ENCODE data around the gene FOXJ3. TPM values are rescaled to one million over a fixed set of nuclear protein-coding genes. Genes with fewer than 3 reads are reported as not detected.

The FOXJ3 gene
- total and polyA plus RNA-seq, 2 of the 8 experiments (the other 6 are each of a cell fraction or from before 2014, with no cell fraction given) = 48.6 to 51.9 TPM

DNA sequence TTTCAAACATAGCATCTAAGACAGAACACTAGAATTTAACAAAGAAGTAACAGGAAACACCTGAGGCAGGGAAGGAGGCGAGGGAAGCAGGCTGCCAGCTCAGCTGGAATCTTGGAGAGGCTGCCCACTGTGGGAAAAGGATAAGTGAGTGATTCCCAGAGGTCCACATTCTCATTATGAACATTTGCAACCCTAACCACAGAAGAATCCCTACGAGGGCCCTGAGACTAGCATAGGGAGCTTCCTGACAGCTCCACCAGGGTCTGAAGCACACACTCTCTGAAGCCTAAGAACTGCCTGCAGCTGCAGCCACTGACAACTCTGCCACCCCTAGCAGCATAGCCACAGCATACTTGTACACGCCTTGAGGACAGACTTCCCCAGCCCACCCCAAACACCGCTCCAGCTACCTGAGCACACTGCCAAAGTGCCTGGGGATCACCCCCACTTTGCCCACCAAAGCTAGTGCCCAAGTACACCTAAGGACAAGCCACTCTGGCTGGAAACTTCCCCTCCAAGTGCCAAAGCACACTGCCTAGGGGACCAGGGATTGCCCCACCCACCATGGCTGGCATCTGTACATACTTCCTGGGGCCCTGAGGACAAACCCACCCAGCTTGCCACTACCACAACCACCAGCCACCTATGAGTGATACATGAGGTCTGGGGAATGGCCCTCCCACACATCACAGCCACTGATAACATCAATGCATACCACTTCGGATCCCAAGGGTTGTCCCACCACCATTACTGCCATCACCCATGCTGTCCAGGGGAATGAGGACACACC is 93.9 kb downstream of the FOXJ3 start (continued):
- TF ChIP-seq SIRT6 (IDR thresholded peaks at IDR 0.05; ENCODE audit: low read length) (no peak), ASH2L (IDR thresholded peaks at IDR 0.05; ENCODE audit: low read length) (no peak), GABPA (IDR thresholded peaks at IDR 0.05; ENCODE audit: borderline replicate concordance, insufficient read depth, low read length) (no peak), SRF (IDR thresholded peaks at IDR 0.05; ENCODE audit: low read depth, low read length) (no peak), TEAD4 (IDR thresholded peaks at IDR 0.05; ENCODE audit: low read depth, low read length) (no peak)

Data from H1 (cell line).